ENCODE data around the gene INPP4A.

GRCh38 chr2:98509542-98510321 is 65.1 kb downstream of the INPP4A start:
- TF ChIP-seq CTCF (IDR thresholded peaks at IDR 0.05) = no peak
- TF ChIP-seq ZFP36 (IDR thresholded peaks at IDR 0.05; ENCODE audit: borderline replicate concordance, partially characterized antibody) = no peak
- no peak for TF ChIP-seq EP300 (IDR thresholded peaks at IDR 0.05)
- TF ChIP-seq, protein P1, sequence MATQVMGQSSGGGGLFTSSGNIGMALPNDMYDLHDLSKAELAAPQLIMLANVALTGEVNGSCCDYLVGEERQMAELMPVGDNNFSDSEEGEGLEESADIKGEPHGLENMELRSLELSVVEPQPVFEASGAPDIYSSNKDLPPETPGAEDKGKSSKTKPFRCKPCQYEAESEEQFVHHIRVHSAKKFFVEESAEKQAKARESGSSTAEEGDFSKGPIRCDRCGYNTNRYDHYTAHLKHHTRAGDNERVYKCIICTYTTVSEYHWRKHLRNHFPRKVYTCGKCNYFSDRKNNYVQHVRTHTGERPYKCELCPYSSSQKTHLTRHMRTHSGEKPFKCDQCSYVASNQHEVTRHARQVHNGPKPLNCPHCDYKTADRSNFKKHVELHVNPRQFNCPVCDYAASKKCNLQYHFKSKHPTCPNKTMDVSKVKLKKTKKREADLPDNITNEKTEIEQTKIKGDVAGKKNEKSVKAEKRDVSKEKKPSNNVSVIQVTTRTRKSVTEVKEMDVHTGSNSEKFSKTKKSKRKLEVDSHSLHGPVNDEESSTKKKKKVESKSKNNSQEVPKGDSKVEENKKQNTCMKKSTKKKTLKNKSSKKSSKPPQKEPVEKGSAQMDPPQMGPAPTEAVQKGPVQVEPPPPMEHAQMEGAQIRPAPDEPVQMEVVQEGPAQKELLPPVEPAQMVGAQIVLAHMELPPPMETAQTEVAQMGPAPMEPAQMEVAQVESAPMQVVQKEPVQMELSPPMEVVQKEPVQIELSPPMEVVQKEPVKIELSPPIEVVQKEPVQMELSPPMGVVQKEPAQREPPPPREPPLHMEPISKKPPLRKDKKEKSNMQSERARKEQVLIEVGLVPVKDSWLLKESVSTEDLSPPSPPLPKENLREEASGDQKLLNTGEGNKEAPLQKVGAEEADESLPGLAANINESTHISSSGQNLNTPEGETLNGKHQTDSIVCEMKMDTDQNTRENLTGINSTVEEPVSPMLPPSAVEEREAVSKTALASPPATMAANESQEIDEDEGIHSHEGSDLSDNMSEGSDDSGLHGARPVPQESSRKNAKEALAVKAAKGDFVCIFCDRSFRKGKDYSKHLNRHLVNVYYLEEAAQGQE (IDR thresholded peaks at IDR 0.05) = no peak
